HEK293 (cell line): ENCODE results near the gene SLC5A11.

Experiments
- CTCF ChIA-PET: fragments of 350-600 bp; formaldehyde crosslinking; extraction: SDS; loops from one replicate; lab custom pipeline; 2021; ENCODE audit warnings: antibody characterized with exemption; lab: Yijun Ruan, JAX
- POLR2A ChIA-PET: fragments of 300-600 bp; formaldehyde crosslinking; extraction: SDS; loops from one replicate; lab custom pipeline; 2020; ENCODE audit warnings: antibody characterized with exemption, inconsistent platforms; lab: Yijun Ruan, JAX
- H3K27ac ChIP-seq: fragments of 200-500 bp; sonication (Bioruptor generic); 2 replicates; pipeline ENCODE4 v1.5.1; 2014; ENCODE audit warnings: low read depth, low read length, control low read depth, inconsistent platforms; ENCODE audit errors: extremely low read depth
- H3K36me3 ChIP-seq, 2 experiments: fragments of 200-500 bp in 1 of 2; sonication (Bioruptor generic) in 1 of 2; 1 replicate in 1 of 2; 2 replicates in 1 of 2; pipeline ENCODE4 v1.5.1; 2014 to 2017; ENCODE audit warnings: inconsistent platforms in 2 of 2, low read length in 2 of 2; ENCODE audit not compliant: control insufficient read depth in 2 of 2, insufficient read depth in 1 of 2
- H3K4me1 ChIP-seq: fragments of 200-500 bp; sonication (Bioruptor generic); 2 replicates; pipeline ENCODE4 v1.5.1; 2014; ENCODE audit warnings: mild to moderate bottlenecking, low read length, inconsistent platforms; ENCODE audit not compliant: control insufficient read depth, insufficient read depth
- H3K4me3 ChIP-seq: 2 replicates; pipeline ENCODE4 v1.5.1; 2011; ENCODE audit warnings: low read depth, mild to moderate bottlenecking, control low read depth, low read length, moderate library complexity
- H3K9me3 ChIP-seq: fragments of 200-500 bp; sonication (Bioruptor generic); 2 replicates; pipeline ENCODE4 v1.5.1; 2014; ENCODE audit warnings: low read depth, low read length, inconsistent platforms; ENCODE audit not compliant: control insufficient read depth, insufficient read depth
- KLF10 ChIP-seq: fragments of 450-650 bp; IDR thresholded peaks from 2 replicates; pipeline ENCODE4 v1.5.1; 2018; ENCODE audit warnings: missing biosample characterization, mild to moderate bottlenecking, missing genetic modification characterization
- ZBTB17 ChIP-seq: fragments of 450-650 bp; formaldehyde crosslinking; IDR thresholded peaks from 2 replicates; pipeline ENCODE4 v1.5.1; 2016; ENCODE audit warnings: missing biosample characterization, missing genetic modification characterization
- ZNF146 ChIP-seq: fragments of 450-650 bp; formaldehyde crosslinking; IDR thresholded peaks from 2 replicates; pipeline ENCODE4 v1.5.1; 2016; ENCODE audit warnings: missing biosample characterization, missing genetic modification characterization
- ZNF175 ChIP-seq: fragments of 450-650 bp; formaldehyde crosslinking; IDR thresholded peaks from 2 replicates; pipeline ENCODE4 v1.5.1; 2016; ENCODE audit warnings: missing biosample characterization, missing genetic modification characterization
- ZNF19 ChIP-seq: fragments of 450-650 bp; formaldehyde crosslinking; IDR thresholded peaks from 2 replicates; pipeline ENCODE4; 2016; ENCODE audit warnings: missing biosample characterization, missing genetic modification characterization, low read depth
- ZNF214 ChIP-seq: fragments of 450-650 bp; formaldehyde crosslinking; IDR thresholded peaks from 2 replicates; pipeline ENCODE4 v1.5.1; 2017; ENCODE audit warnings: missing biosample characterization, mild to moderate bottlenecking, missing genetic modification characterization, borderline replicate concordance
- ZNF391 ChIP-seq: fragments of 450-650 bp; formaldehyde crosslinking; IDR thresholded peaks from 2 replicates; pipeline ENCODE4 v1.5.1; 2016; ENCODE audit warnings: low read depth, missing biosample characterization, missing genetic modification characterization, borderline replicate concordance
- ZNF473 ChIP-seq: fragments of 450-650 bp; formaldehyde crosslinking; IDR thresholded peaks from 2 replicates; pipeline ENCODE4 v1.5.1; 2017; ENCODE audit warnings: missing biosample characterization, missing genetic modification characterization
- ZNF548 ChIP-seq: fragments of 450-650 bp; formaldehyde crosslinking; IDR thresholded peaks from 2 replicates; pipeline ENCODE4 v1.5.1; 2016; ENCODE audit warnings: missing biosample characterization, missing genetic modification characterization
- ZNF558 ChIP-seq: fragments of 450-650 bp; formaldehyde crosslinking; IDR thresholded peaks from 2 replicates; pipeline ENCODE4 v1.5.1; 2016; ENCODE audit warnings: missing biosample characterization, missing genetic modification characterization
- ZNF621 ChIP-seq: fragments of 450-650 bp; formaldehyde crosslinking; IDR thresholded peaks from 2 replicates; pipeline ENCODE4 v1.5.1; 2017; ENCODE audit warnings: missing biosample characterization, missing genetic modification characterization
- ZNF626 ChIP-seq: fragments of 450-650 bp; sonication (Bioruptor Pico); formaldehyde crosslinking; IDR thresholded peaks from 2 replicates; pipeline ENCODE4 v1.5.1; 2018; ENCODE audit warnings: missing biosample characterization, missing genetic modification characterization, inconsistent platforms
- ZNF776 ChIP-seq: fragments of 450-650 bp; formaldehyde crosslinking; IDR thresholded peaks from 2 replicates; pipeline ENCODE4 v1.5.0; 2017; ENCODE audit warnings: missing biosample characterization, missing genetic modification characterization, borderline replicate concordance
- ZNF791 ChIP-seq: fragments of 450-650 bp; formaldehyde crosslinking; IDR thresholded peaks from 2 replicates; pipeline ENCODE4 v1.5.1; 2016; ENCODE audit warnings: missing biosample characterization, missing genetic modification characterization
- TF ChIP-seq, protein P1 (sequence below): fragments of 450-650 bp; formaldehyde crosslinking; IDR thresholded peaks from 2 replicates; pipeline ENCODE4 v1.5.0; 2017; ENCODE audit warnings: missing biosample characterization, missing genetic modification characterization, borderline replicate concordance
- TF ChIP-seq, protein P2 (sequence below): fragments of 450-650 bp; formaldehyde crosslinking; IDR thresholded peaks from 2 replicates; pipeline ENCODE4 v1.5.1; 2016; ENCODE audit warnings: missing biosample characterization, missing genetic modification characterization
- TF ChIP-seq, protein P3 (sequence below): fragments of 450-650 bp; formaldehyde crosslinking; IDR thresholded peaks from 2 replicates; pipeline ENCODE4 v1.5.1; 2016; ENCODE audit warnings: missing biosample characterization, missing genetic modification characterization
- TF ChIP-seq, protein P4 (sequence below): fragments of 450-650 bp; formaldehyde crosslinking; IDR thresholded peaks from 2 replicates; pipeline ENCODE4 v1.5.1; 2016; ENCODE audit warnings: missing biosample characterization, missing genetic modification characterization, borderline replicate concordance

The SLC5A11 gene

DNA sequence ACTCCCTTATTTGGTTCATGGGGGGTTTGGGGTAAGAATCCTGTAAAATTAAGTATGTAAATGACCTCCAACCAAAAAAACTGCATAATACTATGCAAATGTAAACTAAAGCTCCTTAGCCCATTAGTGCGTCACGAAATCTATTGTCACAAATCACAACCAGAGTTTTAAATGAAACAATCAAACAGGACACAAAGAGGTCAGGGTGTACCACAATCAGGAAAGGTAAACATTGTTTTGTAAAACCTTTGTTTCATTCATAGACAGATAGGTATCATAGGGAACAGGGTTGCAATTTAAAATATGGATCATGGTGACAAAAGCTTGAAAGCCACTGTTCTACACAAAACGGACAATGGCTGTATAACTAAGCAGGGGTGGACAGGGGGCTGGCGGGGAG, 108.4 kb downstream of the SLC5A11 start:
- Histone ChIP-seq H3K4me1 (no peaks in the 10 kb centered on the region), H3K27ac (no peak overlapping the region), H3K4me3 (no peak overlapping the region), H3K36me3 (peaks cover 4 to 96% of the 10 kb centered on the region in 2 experiments), H3K9me3 (no peaks in the 10 kb centered on the region)
- TF ChIP-seq ZNF626 (tag by site-specific recombination) = no peak
- no peak for TF ChIP-seq ZNF558
- TF ChIP-seq, protein P1, sequence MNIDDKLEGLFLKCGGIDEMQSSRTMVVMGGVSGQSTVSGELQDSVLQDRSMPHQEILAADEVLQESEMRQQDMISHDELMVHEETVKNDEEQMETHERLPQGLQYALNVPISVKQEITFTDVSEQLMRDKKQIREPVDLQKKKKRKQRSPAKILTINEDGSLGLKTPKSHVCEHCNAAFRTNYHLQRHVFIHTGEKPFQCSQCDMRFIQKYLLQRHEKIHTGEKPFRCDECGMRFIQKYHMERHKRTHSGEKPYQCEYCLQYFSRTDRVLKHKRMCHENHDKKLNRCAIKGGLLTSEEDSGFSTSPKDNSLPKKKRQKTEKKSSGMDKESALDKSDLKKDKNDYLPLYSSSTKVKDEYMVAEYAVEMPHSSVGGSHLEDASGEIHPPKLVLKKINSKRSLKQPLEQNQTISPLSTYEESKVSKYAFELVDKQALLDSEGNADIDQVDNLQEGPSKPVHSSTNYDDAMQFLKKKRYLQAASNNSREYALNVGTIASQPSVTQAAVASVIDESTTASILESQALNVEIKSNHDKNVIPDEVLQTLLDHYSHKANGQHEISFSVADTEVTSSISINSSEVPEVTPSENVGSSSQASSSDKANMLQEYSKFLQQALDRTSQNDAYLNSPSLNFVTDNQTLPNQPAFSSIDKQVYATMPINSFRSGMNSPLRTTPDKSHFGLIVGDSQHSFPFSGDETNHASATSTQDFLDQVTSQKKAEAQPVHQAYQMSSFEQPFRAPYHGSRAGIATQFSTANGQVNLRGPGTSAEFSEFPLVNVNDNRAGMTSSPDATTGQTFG = no peak
- TF ChIP-seq ZBTB17 (tag by site-specific recombination) = no peak
- TF ChIP-seq, protein P2, sequence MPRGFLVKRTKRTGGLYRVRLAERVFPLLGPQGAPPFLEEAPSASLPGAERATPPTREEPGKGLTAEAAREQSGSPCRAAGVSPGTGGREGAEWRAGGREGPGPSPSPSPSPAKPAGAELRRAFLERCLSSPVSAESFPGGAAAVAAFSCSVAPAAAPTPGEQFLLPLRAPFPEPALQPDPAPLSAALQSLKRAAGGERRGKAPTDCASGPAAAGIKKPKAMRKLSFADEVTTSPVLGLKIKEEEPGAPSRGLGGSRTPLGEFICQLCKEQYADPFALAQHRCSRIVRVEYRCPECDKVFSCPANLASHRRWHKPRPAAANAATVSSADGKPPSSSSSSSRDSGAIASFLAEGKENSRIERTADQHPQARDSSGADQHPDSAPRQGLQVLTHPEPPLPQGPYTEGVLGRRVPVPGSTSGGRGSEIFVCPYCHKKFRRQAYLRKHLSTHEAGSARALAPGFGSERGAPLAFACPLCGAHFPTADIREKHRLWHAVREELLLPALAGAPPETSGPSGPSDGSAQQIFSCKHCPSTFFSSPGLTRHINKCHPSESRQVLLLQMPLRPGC (tag by site-specific recombination) = no peak
- TF ChIP-seq, protein P3, sequence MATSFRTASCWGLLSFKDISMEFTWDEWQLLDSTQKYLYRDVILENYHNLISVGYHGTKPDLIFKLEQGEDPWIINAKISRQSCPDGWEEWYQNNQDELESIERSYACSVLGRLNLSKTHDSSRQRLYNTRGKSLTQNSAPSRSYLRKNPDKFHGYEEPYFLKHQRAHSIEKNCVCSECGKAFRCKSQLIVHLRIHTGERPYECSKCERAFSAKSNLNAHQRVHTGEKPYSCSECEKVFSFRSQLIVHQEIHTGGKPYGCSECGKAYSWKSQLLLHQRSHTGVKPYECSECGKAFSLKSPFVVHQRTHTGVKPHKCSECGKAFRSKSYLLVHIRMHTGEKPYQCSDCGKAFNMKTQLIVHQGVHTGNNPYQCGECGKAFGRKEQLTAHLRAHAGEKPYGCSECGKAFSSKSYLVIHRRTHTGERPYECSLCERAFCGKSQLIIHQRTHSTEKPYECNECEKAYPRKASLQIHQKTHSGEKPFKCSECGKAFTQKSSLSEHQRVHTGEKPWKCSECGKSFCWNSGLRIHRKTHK (tag by site-specific recombination) = no peak
- TF ChIP-seq KLF10 = no peak
- no peak for TF ChIP-seq ZNF473 (tag by site-specific recombination)
- TF ChIP-seq ZNF175 (tag by site-specific recombination) = no peak
- TF ChIP-seq ZNF621 (tag by site-specific recombination) = no peak
- no peak for TF ChIP-seq ZNF19
- no peak for TF ChIP-seq ZNF146 (tag by site-specific recombination)
- TF ChIP-seq ZNF776 (tag by site-specific recombination) = no peak
- TF ChIP-seq ZNF548 (tag by site-specific recombination) = no peak
- TF ChIP-seq ZNF791 (tag by site-specific recombination) = no peak
- TF ChIP-seq, protein P4, sequence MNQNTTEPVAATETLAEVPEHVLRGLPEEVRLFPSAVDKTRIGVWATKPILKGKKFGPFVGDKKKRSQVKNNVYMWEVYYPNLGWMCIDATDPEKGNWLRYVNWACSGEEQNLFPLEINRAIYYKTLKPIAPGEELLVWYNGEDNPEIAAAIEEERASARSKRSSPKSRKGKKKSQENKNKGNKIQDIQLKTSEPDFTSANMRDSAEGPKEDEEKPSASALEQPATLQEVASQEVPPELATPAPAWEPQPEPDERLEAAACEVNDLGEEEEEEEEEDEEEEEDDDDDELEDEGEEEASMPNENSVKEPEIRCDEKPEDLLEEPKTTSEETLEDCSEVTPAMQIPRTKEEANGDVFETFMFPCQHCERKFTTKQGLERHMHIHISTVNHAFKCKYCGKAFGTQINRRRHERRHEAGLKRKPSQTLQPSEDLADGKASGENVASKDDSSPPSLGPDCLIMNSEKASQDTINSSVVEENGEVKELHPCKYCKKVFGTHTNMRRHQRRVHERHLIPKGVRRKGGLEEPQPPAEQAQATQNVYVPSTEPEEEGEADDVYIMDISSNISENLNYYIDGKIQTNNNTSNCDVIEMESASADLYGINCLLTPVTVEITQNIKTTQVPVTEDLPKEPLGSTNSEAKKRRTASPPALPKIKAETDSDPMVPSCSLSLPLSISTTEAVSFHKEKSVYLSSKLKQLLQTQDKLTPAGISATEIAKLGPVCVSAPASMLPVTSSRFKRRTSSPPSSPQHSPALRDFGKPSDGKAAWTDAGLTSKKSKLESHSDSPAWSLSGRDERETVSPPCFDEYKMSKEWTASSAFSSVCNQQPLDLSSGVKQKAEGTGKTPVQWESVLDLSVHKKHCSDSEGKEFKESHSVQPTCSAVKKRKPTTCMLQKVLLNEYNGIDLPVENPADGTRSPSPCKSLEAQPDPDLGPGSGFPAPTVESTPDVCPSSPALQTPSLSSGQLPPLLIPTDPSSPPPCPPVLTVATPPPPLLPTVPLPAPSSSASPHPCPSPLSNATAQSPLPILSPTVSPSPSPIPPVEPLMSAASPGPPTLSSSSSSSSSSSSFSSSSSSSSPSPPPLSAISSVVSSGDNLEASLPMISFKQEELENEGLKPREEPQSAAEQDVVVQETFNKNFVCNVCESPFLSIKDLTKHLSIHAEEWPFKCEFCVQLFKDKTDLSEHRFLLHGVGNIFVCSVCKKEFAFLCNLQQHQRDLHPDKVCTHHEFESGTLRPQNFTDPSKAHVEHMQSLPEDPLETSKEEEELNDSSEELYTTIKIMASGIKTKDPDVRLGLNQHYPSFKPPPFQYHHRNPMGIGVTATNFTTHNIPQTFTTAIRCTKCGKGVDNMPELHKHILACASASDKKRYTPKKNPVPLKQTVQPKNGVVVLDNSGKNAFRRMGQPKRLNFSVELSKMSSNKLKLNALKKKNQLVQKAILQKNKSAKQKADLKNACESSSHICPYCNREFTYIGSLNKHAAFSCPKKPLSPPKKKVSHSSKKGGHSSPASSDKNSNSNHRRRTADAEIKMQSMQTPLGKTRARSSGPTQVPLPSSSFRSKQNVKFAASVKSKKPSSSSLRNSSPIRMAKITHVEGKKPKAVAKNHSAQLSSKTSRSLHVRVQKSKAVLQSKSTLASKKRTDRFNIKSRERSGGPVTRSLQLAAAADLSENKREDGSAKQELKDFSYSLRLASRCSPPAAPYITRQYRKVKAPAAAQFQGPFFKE = no peak
- TF ChIP-seq ZNF391 = no peak
- TF ChIP-seq ZNF214 (tag by site-specific recombination) = no peak
- ChIA-PET POLR2A (interaction anchor here (0.9 kb wide), 1 partner anchor 10 kb away, joined by 3 read pairs; no protein-coding TSS in a partner anchor), CTCF (interaction anchor here (0.6 to 0.9 kb wide), 2 partner anchors 10 to 19 kb away, joined by 3 read pairs; no protein-coding TSS in a partner anchor)
